Cerebellar cortex (tissue), 1 donor: ENCODE results near the gene ATOSA.

Source experiments
- DNase-seq: peaks from one replicate; pipeline ENCODE4 v3.0.0-alpha.2; 2015; ENCODE audit warnings: low spot score

ATOSA gene

GRCh38 chr15:52682200-52682599 is 3.0 kb upstream of the ATOSA start:
- no peak for DNase-seq

GRCh38 chr15:52681441-52681840 is 2.3 kb upstream of the ATOSA start:
- no peak for DNase-seq

- DNase-seq: no peak
Measured at GRCh38 chr15:52680761-52681160, 1.6 kb upstream of the ATOSA start.

GRCh38 chr15:52680041-52680391 is 828 bp upstream of the ATOSA start:
- DNase-seq: peak; percentile 21

GRCh38 chr15:52678468-52679231 is 538 bp downstream of the ATOSA start:
- DNase-seq: peak; percentile 60

- DNase-seq: peak; percentile 71
Measured at GRCh38 chr15:52677593-52678467, 1.4 kb downstream of the ATOSA start.

GRCh38 chr15:52674831-52675230 is 4.4 kb downstream of the ATOSA start:
- DNase-seq: no peak

GRCh38 chr15:52673734-52674133 is 5.5 kb downstream of the ATOSA start:
- DNase-seq: no peak

- no peak for DNase-seq
Measured at GRCh38 chr15:52673312-52673711, 5.9 kb downstream of the ATOSA start.

- DNase-seq: no peak
Measured at GRCh38 chr15:52672661-52673060, 6.5 kb downstream of the ATOSA start.

- no peak for DNase-seq
Measured at GRCh38 chr15:52670087-52670486, 9.1 kb downstream of the ATOSA start.

- no peak for DNase-seq
Measured at GRCh38 chr15:52668133-52668532, 11.1 kb downstream of the ATOSA start.

- DNase-seq: no peak
Measured at GRCh38 chr15:52667597-52667996, 11.6 kb downstream of the ATOSA start.

- DNase-seq: no peak
Measured at GRCh38 chr15:52663536-52664294, 15.5 kb downstream of the ATOSA start.

- no peak for DNase-seq
Measured at GRCh38 chr15:52661909-52662308, 17.3 kb downstream of the ATOSA start.

- DNase-seq: no peak
Measured at GRCh38 chr15:52660192-52660591, 19.0 kb downstream of the ATOSA start.

- DNase-seq: no peak
Measured at GRCh38 chr15:52658955-52659354, 20.2 kb downstream of the ATOSA start.

- no peak for DNase-seq
Measured at GRCh38 chr15:52657338-52657737, 21.9 kb downstream of the ATOSA start.

GRCh38 chr15:52656412-52656811 is 22.8 kb downstream of the ATOSA start:
- peak; percentile 75 for DNase-seq

GRCh38 chr15:52653431-52653964 is 25.7 kb downstream of the ATOSA start:
- DNase-seq: peak; percentile 13

GRCh38 chr15:52652984-52653383 is 26.2 kb downstream of the ATOSA start:
- DNase-seq: no peak

GRCh38 chr15:52652286-52652685 is 26.9 kb downstream of the ATOSA start:
- DNase-seq: no peak
